Neural cell (in vitro differentiated cells): ENCODE results near the gene CHAC2. TPM values are rescaled to one million over a fixed set of nuclear protein-coding genes. Genes with fewer than 3 reads are reported as not detected.

ENCODE experiments used
- H2AFZ ChIP-seq: fragments of 200-600, 300-800 bp; sonication (generic), shearing (Covaris generic); 2 replicates; pipeline ENCODE4 v1.6.0; 2014; ENCODE audit warnings: low read depth, mild to moderate bottlenecking, antibody characterized with exemption, low read length, moderate library complexity
- H3F3A ChIP-seq: fragments of 200-600 bp; shearing (Covaris generic); 2 replicates; pipeline ENCODE4 v1.6.1; 2016; ENCODE audit warnings: mild to moderate bottlenecking, moderate library complexity, mixed read lengths, antibody characterized with exemption, low read length; ENCODE audit not compliant: insufficient read depth, poor library complexity, severe bottlenecking
- H3K27ac ChIP-seq: fragments of 200-600, 300-800 bp; sonication (generic), shearing (Covaris generic); 2 replicates; pipeline ENCODE4 v1.5.1; 2014; ENCODE audit warnings: mild to moderate bottlenecking, low read length, moderate library complexity
- H3K27me3 ChIP-seq: fragments of 300-800, 200-600 bp; sonication (generic), shearing (Covaris generic); 2 replicates; pipeline ENCODE4 v1.6.0; 2014; ENCODE audit warnings: mild to moderate bottlenecking, low read depth, low read length, moderate library complexity; ENCODE audit not compliant: insufficient read depth
- H3K36me3 ChIP-seq: fragments of 300-800, 200-600 bp; sonication (generic), shearing (Covaris generic); 2 replicates; pipeline ENCODE4 v1.5.1; 2014; ENCODE audit warnings: mild to moderate bottlenecking, antibody characterized with exemption, low read length, moderate library complexity; ENCODE audit not compliant: insufficient read depth
- H3K4me2 ChIP-seq: fragments of 300-800, 200-600 bp; sonication (generic), shearing (Covaris generic); 2 replicates; pipeline ENCODE4 v1.6.0; 2014; ENCODE audit warnings: mild to moderate bottlenecking, low read length
- H3K4me3 ChIP-seq: fragments of 300-800, 200-600 bp; sonication (generic), shearing (Covaris generic); 2 replicates; pipeline ENCODE4 v1.5.1; 2014; ENCODE audit warnings: mild to moderate bottlenecking, low read length, moderate library complexity
- H3K79me2 ChIP-seq: fragments of 200-600 bp; shearing (Covaris generic); replicated peaks from 2 replicates; pipeline ENCODE4 v1.6.0; 2014; ENCODE audit warnings: mild to moderate bottlenecking, low read length, moderate library complexity; ENCODE audit not compliant: insufficient read depth
- H3K9ac ChIP-seq: fragments of 300-800, 200-600 bp; sonication (generic), shearing (Covaris generic); 2 replicates; pipeline ENCODE4 v1.6.1; 2016; ENCODE audit warnings: mild to moderate bottlenecking, low read length, mixed read lengths
- H3K9me2 ChIP-seq: fragments of 200-600 bp; shearing (Covaris generic); 2 replicates; pipeline ENCODE4 v1.6.1; 2016; ENCODE audit warnings: mild to moderate bottlenecking, low read length, mixed read lengths; ENCODE audit not compliant: insufficient read depth
- H3K9me3 ChIP-seq: fragments of 200-600, 300-800 bp; sonication (generic), shearing (Covaris generic); 2 replicates; pipeline ENCODE4 v1.6.1; 2016; ENCODE audit warnings: mild to moderate bottlenecking, mixed run types, low read length, moderate library complexity, mixed read lengths
- H4K20me1 ChIP-seq: fragments of 200-600 bp; shearing (Covaris generic); 2 replicates; pipeline ENCODE4 v1.6.1; 2016; ENCODE audit warnings: mild to moderate bottlenecking, mixed run types; ENCODE audit not compliant: insufficient read depth
- EP300 ChIP-seq: fragments of 450-650 bp; conservative IDR thresholded peaks from 2 replicates; pipeline ENCODE4 v1.6.1; 2014; ENCODE audit warnings: antibody characterized with exemption, mild to moderate bottlenecking, moderate library complexity; ENCODE audit not compliant: poor library complexity, severe bottlenecking
- EZH2 ChIP-seq: fragments of 200-600, 300-800 bp; shearing (Covaris generic), sonication (generic); IDR thresholded peaks from 2 replicates; pipeline ENCODE4 v1.6.1; 2014; ENCODE audit warnings: antibody characterized with exemption, low read length, borderline replicate concordance, mild to moderate bottlenecking; ENCODE audit not compliant: insufficient read depth, poor library complexity, severe bottlenecking
- MXI1 ChIP-seq: fragments of 450-650 bp; conservative IDR thresholded peaks from 2 replicates; pipeline ENCODE4 v1.6.1; 2014; ENCODE audit warnings: antibody characterized with exemption, mild to moderate bottlenecking; ENCODE audit not compliant: poor library complexity, severe bottlenecking
- POLR2AphosphoS5 ChIP-seq: IDR thresholded peaks from 2 replicates; pipeline ENCODE4 v1.6.1; 2012
- RAD21 ChIP-seq: fragments of 450-650 bp; conservative IDR thresholded peaks from 2 replicates; pipeline ENCODE4 v1.6.1; 2014; ENCODE audit warnings: antibody characterized with exemption, mild to moderate bottlenecking, moderate library complexity
- SMC3 ChIP-seq: fragments of 450-650 bp; conservative IDR thresholded peaks from 2 replicates; pipeline ENCODE4 v1.6.1; 2014; ENCODE audit warnings: antibody characterized with exemption, mild to moderate bottlenecking, moderate library complexity; ENCODE audit not compliant: poor library complexity
- TAF1 ChIP-seq: IDR thresholded peaks from 2 replicates; pipeline ENCODE4 v1.6.1; 2012; ENCODE audit warnings: low read depth
- polyA plus RNA-seq: library from polyadenylated mRNA; depleted of rRNA; stranded (reverse); fragments of >200 nt; gene quantifications from 2 replicates; pipeline ENCODE4 v1.2.3, GENCODE V29; 2014
- TF ChIP-seq, protein P1 (sequence below): fragments of 450-650 bp; IDR thresholded peaks from 2 replicates; pipeline ENCODE4 v1.5.1; 2014; ENCODE audit warnings: antibody characterized with exemption, mild to moderate bottlenecking, moderate library complexity; ENCODE audit not compliant: poor library complexity, severe bottlenecking
- TF ChIP-seq, protein P2 (sequence below): IDR thresholded peaks from 2 replicates; pipeline ENCODE4 v1.6.1; 2012; ENCODE audit warnings: borderline replicate concordance

CHAC2 gene
- polyA plus RNA-seq, 1 donor from 2014 or later = 7.7 TPM

DNA sequence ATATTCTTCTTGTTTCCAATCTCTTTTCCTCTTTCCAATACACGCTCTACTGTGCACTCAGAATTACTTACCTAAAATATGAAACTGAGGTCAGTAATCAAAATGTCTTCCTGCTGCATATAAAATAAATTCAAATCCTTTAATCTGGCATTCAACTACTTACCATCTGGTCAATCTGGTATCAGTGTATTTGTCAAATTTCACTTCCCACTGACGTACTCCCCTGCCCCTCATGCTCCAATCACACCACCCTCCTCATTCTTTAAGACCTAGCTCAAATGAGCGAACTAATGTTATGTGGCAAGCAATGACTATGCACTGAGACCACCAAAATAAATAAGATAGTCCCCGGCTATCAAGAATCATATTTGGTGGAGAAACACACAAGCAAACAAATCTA lies 12.5 kb downstream of the CHAC2 start:
- Histone ChIP-seq H3K27me3 (no peaks in the 10 kb centered on the region), H3K36me3 (no peaks in the 10 kb centered on the region), H4K20me1 (no peaks in the 10 kb centered on the region), H2AFZ (no peak overlapping the region), H3K9ac (no peak overlapping the region), H3K4me3 (no peak overlapping the region), H3K4me2 (no peak overlapping the region), H3F3A (no peaks in the 10 kb centered on the region), H3K9me2 (no peaks in the 10 kb centered on the region), H3K9me3 (no peaks in the 10 kb centered on the region), H3K79me2 (peaks cover 78% of the 10 kb centered on the region), H3K27ac (no peak overlapping the region)
- TF ChIP-seq TAF1 (no peak), SMC3 (no peak), MXI1 (no peak), EZH2 (no peak), POLR2AphosphoS5 (no peak), RAD21 (no peak), EP300 (no peak)
- TF ChIP-seq, protein P1, sequence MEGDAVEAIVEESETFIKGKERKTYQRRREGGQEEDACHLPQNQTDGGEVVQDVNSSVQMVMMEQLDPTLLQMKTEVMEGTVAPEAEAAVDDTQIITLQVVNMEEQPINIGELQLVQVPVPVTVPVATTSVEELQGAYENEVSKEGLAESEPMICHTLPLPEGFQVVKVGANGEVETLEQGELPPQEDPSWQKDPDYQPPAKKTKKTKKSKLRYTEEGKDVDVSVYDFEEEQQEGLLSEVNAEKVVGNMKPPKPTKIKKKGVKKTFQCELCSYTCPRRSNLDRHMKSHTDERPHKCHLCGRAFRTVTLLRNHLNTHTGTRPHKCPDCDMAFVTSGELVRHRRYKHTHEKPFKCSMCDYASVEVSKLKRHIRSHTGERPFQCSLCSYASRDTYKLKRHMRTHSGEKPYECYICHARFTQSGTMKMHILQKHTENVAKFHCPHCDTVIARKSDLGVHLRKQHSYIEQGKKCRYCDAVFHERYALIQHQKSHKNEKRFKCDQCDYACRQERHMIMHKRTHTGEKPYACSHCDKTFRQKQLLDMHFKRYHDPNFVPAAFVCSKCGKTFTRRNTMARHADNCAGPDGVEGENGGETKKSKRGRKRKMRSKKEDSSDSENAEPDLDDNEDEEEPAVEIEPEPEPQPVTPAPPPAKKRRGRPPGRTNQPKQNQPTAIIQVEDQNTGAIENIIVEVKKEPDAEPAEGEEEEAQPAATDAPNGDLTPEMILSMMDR = no peak
- TF ChIP-seq, protein P2, sequence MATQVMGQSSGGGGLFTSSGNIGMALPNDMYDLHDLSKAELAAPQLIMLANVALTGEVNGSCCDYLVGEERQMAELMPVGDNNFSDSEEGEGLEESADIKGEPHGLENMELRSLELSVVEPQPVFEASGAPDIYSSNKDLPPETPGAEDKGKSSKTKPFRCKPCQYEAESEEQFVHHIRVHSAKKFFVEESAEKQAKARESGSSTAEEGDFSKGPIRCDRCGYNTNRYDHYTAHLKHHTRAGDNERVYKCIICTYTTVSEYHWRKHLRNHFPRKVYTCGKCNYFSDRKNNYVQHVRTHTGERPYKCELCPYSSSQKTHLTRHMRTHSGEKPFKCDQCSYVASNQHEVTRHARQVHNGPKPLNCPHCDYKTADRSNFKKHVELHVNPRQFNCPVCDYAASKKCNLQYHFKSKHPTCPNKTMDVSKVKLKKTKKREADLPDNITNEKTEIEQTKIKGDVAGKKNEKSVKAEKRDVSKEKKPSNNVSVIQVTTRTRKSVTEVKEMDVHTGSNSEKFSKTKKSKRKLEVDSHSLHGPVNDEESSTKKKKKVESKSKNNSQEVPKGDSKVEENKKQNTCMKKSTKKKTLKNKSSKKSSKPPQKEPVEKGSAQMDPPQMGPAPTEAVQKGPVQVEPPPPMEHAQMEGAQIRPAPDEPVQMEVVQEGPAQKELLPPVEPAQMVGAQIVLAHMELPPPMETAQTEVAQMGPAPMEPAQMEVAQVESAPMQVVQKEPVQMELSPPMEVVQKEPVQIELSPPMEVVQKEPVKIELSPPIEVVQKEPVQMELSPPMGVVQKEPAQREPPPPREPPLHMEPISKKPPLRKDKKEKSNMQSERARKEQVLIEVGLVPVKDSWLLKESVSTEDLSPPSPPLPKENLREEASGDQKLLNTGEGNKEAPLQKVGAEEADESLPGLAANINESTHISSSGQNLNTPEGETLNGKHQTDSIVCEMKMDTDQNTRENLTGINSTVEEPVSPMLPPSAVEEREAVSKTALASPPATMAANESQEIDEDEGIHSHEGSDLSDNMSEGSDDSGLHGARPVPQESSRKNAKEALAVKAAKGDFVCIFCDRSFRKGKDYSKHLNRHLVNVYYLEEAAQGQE = no peak

DNA sequence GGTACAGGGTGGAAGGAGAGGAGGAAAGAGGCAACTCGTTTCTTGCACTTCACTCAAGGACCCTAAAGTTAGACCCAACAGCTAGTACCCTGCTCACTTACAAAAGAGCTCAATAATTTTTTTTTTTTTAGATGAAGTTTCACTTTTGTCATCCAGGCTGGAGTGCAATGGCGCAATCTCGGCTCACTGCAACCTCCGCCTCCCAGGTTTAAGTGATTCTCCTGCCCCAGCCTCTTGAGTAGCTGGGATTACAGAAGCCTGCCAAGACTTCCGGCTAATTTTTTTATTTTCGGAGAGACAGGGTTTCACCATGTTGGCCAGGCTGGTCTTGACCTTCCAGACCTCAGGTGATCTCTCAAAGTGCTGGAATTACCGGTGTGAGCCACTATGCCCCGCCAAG lies 15.1 kb downstream of the CHAC2 start:
- Histone ChIP-seq H3F3A (no peaks in the 10 kb centered on the region), H3K9ac (no peak overlapping the region), H3K36me3 (no peaks in the 10 kb centered on the region), H3K9me3 (no peaks in the 10 kb centered on the region), H3K9me2 (no peaks in the 10 kb centered on the region), H3K4me3 (no peak overlapping the region), H3K27me3 (no peaks in the 10 kb centered on the region), H3K4me2 (no peak overlapping the region), H2AFZ (no peak overlapping the region), H3K27ac (no peak overlapping the region), H3K79me2 (peaks cover 73% of the 10 kb centered on the region), H4K20me1 (no peaks in the 10 kb centered on the region)
- TF ChIP-seq RAD21 = no peak
- TF ChIP-seq, protein P1 = no peak
- no peak for TF ChIP-seq TAF1
- no peak for TF ChIP-seq MXI1
- TF ChIP-seq EZH2 = no peak
- TF ChIP-seq, protein P2 = no peak
- no peak for TF ChIP-seq EP300
- TF ChIP-seq SMC3 = no peak
